ENCODE data around the gene ACBD3.
"Not testable (repeated sequence)": the region's sequence is repeated elsewhere in the genome, so short reads cannot be mapped to it uniquely, and the experiment has no call there.

Gene ACBD3

DNA sequence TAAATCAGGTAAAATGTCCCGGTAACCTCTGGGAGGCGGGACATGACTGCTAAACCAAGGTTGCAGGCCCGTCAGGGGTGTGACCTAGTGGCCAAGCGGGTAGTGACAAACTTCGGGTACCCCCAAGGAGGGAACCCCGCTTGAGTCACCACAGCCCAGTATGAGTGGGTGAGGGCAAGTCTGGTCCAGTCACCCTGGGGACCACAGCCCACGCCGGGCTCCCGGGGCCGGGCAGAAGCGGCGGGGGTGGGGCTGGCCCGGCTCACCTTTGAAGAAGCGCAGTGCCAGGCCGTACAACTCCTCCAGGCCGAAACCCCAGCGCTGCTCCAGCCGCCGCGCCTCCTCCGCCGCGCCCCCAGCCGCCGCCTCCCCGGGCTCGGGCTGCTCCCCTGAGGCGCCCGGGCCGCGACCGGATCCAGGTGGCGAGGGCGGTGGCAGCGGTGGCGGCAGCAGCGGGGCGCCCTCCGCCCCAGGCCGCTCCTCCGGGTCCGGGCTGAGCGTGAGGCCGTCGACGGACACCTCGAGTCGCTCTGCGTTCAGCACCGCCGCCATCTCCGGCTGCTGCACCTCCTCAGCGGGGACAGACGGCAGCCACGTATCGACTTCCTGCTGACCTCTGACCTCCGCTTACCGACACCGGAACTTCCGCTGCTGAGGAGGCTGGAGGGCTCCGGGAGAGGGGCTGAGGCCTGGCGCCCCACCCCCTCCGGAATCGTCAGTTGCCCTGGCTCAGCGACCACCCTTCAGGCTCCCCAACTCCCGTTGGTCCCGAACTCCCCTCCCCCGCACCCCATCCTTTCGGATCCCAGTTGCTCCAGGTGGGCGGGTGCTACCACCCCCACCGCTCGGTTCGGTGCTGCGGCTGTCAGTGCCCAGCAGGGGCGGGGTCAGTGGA, at the start of gene ACBD3:
ACBD3 (minus strand) TSS at position 618 of the 895 bp plus-strand sequence; CDS start at position 552, 66 bp downstream.
- peak; percentile 91 for DNase-seq

DNA sequence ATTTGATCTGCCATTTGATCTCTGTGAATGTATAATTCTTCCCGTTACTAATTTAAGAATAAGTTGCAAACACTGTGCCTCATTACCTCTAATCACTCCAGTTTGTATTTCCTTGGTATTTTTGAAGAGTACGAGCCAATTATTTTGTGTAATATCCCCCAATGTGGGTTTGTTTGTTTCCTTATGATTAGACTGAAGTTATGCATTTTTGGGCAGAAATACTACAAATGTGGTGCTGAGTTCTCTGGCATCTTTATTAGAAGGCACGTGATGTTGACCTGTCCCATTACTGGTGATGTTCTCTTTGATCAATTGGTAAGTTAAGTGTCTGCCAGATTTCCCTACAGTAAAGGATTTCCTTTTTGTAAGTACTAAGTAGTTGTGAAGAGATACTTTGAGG, 47.3 kb upstream of the ACBD3 start:
- no peak for DNase-seq

DNA sequence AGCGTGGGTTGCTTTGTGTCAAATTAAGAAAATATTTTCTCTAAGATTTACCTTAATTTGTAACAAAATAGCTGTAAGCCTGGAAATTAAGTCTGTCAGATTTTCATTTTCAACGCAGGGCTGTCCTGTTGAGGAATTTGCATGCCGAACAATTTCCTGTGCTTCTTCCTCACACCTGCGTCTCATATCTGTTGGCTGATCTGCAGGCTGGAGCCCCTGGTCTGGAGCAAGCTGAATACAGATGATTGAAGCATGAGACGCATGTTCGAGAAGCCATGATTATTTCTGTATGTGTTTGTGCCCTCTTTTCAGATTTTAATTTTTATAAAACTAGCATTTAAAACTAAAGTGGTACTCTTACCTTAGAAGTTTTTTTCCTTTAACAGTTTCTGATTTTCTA, 46.8 kb upstream of the ACBD3 start:
- DNase-seq = no peak

DNA sequence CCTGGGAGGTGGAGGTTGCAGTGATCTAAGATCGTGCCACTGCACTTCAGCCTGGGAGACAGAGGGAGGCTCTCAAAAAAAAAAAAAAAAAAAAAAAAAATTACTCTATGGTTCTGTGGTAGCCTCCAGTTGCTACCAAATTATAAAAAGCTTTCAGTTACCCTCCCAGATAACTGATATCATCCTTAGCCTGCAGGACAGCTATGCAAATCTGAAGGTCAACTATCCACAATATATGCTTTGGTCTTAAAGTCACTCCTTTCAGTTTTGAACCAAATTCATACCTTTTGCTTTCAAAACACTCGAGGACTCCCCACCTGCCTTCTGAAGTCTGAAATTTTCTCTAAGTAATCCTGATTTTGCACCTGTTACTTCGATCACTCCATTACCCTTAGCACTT, 40.1 kb upstream of the ACBD3 start:
- no peak for DNase-seq

DNA sequence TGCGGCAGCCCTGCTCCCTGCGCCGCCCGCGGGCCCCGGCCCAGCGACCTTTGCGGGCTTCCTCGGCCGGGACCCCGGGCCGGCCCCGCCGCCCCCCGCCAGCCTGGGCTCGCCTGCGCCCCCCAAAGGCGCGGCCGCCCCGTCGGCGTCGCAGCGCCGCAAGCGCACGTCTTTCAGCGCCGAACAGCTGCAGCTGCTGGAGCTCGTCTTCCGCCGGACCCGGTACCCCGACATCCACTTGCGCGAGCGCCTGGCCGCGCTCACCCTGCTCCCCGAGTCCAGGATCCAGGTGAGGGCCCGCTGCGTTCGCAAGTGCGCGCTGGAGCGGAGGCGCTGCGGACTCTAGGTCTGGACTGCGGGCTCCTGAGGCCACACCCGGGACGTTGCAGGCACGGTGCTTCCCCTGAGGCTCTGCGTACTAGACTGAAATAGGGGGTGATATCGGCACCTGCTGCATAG, 37.3 kb upstream of the ACBD3 start:
- DNase-seq = peak; percentile 23

DNA sequence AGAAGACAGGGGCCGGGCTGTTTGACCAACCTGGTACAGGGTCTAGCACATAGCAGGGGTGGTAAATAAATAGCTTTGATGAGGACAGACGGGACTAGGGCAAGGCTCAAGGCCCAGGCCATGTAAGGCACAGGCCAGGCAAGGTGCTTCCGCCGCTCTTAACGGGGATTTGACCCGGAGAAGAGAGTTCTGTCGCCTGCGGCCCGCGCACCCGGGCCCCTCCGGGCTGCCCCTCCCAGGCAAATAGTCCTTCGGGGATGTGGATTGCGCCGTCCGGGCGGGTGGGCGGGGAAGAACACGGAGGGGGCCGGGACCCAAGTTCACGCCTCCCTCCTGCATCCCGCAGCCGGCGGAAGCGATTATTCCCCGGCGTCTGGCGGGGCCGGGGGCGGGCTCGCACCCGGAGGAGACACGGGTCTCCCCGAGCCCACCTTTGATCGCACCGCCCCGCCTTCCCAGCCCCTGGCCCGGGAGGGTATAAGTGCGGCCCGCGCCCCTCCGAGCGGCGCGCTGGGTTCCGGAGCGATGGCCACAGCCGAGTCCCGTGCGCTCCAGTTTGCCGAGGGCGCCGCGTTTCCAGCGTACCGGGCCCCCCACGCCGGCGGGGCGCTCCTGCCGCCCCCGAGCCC, 36.7 kb upstream of the ACBD3 start, which contains the start of gene MIXL1:
MIXL1 (plus strand) TSS at position 508 of the 629 bp plus-strand sequence; CDS start at position 526, 18 bp downstream.
- no peak for DNase-seq

GRCh38 chr1:226222686-226223085, 36.1 kb upstream of the ACBD3 start:
- DNase-seq = no peak

- no peak for DNase-seq
These were observed 34.1 kb upstream of the ACBD3 start for GRCh38 chr1:226220473-226221189.

DNA sequence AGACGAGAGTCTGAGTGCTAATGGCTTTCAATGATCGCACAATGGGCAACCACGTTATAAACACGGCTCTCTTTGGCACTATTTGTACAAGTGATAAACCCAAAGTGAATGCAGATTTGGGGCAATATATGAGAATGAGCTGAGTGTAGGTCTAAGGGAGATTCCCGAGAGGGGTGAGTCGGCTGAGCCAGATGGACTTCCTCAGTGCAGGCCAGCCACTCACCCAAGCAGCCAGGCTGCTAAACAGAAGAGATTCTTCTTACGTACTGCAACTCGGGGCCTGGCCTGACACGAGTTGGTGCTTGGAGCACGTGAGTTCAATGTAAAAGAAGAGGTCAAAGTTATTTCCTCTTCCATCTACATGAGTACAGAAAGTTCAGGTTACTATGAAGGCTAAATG, 30.7 kb upstream of the ACBD3 start:
- DNase-seq = no peak

- no peak for DNase-seq
These were observed 29.5 kb upstream of the ACBD3 start for GRCh38 chr1:226216056-226216455.

- no peak for DNase-seq
These were observed 28.7 kb upstream of the ACBD3 start for GRCh38 chr1:226215239-226215638.

- DNase-seq = no peak
These were observed 26.0 kb upstream of the ACBD3 start for GRCh38 chr1:226212545-226212944.

- DNase-seq = no peak
These were observed 24.8 kb upstream of the ACBD3 start for GRCh38 chr1:226211181-226211821.

DNA sequence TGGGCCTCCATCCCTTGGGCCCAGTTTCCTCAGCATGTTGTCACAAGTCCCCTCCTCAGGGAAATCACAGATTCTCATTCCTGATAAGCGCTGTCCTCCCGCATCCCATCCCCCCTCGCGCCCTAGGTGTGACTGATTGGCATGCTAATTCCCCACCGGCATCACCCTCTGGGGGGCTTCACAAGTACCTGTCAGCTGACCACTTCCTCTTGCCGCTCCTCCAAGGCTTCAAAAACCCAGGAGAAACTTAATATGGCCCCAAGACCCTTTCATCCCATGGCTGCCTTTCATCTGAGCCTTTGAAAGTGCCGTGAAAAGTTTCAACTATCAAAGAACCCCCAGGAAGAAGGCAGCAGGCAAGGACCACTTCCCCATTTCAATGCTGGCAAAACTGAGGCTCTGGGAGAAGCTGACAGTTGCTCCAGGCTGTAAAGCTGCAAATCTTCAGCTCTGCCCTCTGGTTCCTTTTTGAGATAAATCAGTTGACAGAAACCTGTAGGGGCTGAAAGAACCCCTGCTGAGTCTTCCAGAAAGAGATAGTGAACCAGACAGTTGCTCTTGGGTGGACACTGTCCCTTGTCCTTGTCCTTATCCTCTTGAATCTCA, 24.1 kb upstream of the ACBD3 start:
- no peak for DNase-seq

DNA sequence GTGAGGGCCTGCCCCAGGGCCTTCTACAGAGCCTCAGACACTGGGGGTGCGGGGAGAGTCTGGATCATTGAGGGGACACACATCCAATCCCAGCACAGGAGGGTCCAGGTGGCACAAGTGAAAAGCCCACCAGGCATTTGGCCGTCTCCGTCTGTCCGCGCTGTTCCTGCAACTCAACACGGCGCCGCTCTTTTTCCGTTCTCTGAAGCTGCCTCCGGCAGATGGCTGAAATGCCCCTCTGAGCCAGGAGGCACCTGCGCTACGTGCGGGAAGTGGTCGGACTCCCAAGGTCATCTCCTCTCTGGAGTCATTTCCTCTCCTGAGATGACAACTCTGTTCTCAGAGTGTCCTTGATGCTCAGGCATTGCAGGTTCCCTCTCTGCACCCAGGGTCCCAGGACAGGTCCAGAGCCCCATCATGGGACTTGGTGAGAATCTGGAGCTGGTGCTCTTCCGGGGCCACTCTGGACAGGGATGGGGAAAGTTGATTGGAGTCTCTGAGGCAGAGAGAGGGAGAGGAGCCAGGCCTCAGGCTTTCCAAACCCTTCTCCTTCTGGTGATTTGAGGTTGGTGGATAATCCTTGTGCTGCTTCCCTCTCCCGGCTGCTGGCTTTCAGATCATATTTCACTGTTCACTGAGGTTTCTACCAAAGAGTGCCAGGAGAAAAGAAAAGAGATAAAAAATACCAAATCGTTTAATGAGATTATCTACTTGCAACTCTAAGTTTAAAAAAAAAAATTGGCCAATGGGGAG, 22.9 kb upstream of the ACBD3 start:
- DNase-seq = no peak

GRCh38 chr1:226207048-226207447, 20.5 kb upstream of the ACBD3 start:
- no peak for DNase-seq

GRCh38 chr1:226204198-226204597, 17.7 kb upstream of the ACBD3 start:
- no peak for DNase-seq

DNA sequence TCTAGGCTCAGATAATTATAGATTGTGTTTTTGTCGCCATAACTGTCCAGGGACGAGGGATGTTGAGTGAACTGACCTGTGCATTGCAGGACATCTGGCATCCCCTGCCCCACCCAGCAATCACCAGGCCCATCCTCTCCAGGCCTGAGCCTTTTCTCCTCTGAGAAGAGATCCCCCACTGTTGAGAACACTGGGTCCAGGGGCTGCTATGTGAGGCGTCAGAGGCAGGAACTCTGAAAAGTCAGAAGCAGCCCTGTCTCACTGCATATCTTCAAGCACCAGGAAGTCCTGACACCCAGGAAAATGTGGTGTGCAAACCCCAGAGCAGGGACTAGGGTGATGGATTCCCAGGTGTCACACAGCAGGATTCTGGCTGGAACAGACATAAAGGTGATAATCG, 17.1 kb upstream of the ACBD3 start:
- DNase-seq = no peak

GRCh38 chr1:226203240-226203639, 16.7 kb upstream of the ACBD3 start:
- peak; percentile 23 for DNase-seq

DNA sequence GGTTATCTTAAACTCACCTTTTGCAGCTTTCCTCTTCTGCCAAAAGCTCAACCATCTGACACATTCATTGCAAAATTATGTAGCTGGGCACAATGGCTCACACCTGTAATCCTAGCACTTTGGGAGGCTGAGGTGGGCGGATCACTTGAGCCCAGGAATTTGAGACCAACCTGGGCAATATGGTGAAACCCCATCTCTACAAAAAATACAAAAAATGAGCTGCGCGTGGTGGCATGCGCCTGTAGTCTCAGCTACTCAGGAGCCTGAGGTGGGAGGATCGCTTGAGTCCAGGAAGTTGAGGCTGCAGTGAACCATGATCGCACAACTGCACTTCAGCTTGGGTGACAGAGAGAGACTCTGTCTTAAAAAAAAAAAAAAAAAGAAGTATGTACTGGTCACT, 16.1 kb upstream of the ACBD3 start:
- DNase-seq = not testable (repeated sequence)

DNA sequence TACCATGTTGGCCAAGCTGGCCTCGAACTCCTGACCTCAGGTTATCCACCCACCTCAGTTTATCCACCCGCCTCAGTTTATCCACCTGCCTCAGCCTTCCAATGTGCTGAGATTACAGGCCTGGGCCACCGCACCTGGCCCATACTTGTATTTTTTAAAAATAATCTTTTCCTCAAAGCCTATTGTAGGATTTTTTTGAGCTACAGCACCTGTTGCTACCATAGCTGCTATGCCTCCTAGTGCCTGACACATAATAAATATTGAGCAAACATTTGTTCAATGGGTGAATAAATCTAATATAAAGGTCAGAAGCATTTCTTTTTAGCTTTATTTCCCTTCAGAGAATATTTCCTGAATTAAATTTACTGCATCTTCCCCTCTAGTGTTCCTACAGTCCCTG, 15.7 kb upstream of the ACBD3 start:
- DNase-seq = no peak
